GM18505 (cell line): ENCODE data around the gene TMEM87B.
"Not testable (repeated sequence)": the region's sequence is repeated elsewhere in the genome, so short reads cannot be mapped to it uniquely, and the experiment has no call there.

Experiments used
- ATAC-seq: cut with Tn5 transposase; IDR thresholded peaks from one replicate; pipeline ENCODE4 v1.9.1; 2021; ENCODE audit not compliant: unreplicated experiment
- POLR2A ChIP-seq: IDR thresholded peaks from 4 replicates; pipeline ENCODE4 v1.6.1; 2011; ENCODE audit warnings: borderline replicate concordance; ENCODE audit not compliant: insufficient read depth, insufficient read length; ENCODE audit errors: extremely low read depth

The TMEM87B gene

GRCh38 chr2:112024231-112024630 is 30.8 kb upstream of the TMEM87B start:
- no peak for TF ChIP-seq POLR2A
- no peak for ATAC-seq

- no peak for ATAC-seq
- no peak for TF ChIP-seq POLR2A
Observed at GRCh38 chr2:112024896-112025491, 30.1 kb upstream of the TMEM87B start.

GRCh38 chr2:112026509-112026908 is 28.6 kb upstream of the TMEM87B start:
- TF ChIP-seq POLR2A = no peak
- no peak for ATAC-seq

- TF ChIP-seq POLR2A = no peak
- no peak for ATAC-seq
Observed at GRCh38 chr2:112027767-112028166, 27.3 kb upstream of the TMEM87B start.

GRCh38 chr2:112029164-112029563 is 25.9 kb upstream of the TMEM87B start:
- TF ChIP-seq POLR2A = no peak
- ATAC-seq = no peak

- no peak for ATAC-seq
- TF ChIP-seq POLR2A = no peak
Observed at GRCh38 chr2:112031473-112032223, 23.4 kb upstream of the TMEM87B start.

- TF ChIP-seq POLR2A = no peak
- ATAC-seq = no peak
Observed at GRCh38 chr2:112032224-112032586, 22.9 kb upstream of the TMEM87B start.

- ATAC-seq = no peak
- no peak for TF ChIP-seq POLR2A
Observed at GRCh38 chr2:112032689-112033465, 22.2 kb upstream of the TMEM87B start.

- TF ChIP-seq POLR2A = no peak
- ATAC-seq = no peak
Observed at GRCh38 chr2:112033600-112033999, 21.5 kb upstream of the TMEM87B start.

- TF ChIP-seq POLR2A = no peak
- no peak for ATAC-seq
Observed at GRCh38 chr2:112034924-112035323, 20.1 kb upstream of the TMEM87B start.

- ATAC-seq = no peak
- no peak for TF ChIP-seq POLR2A
Observed at GRCh38 chr2:112035786-112036185, 19.3 kb upstream of the TMEM87B start.

- ATAC-seq = not testable (repeated sequence)
Observed at GRCh38 chr2:112039556-112039955, 15.5 kb upstream of the TMEM87B start.

- not testable (repeated sequence) for ATAC-seq
Observed at GRCh38 chr2:112040066-112040465, 15.0 kb upstream of the TMEM87B start.

- not testable (repeated sequence) for ATAC-seq
Observed at GRCh38 chr2:112041460-112041859, 13.6 kb upstream of the TMEM87B start.
